ENCODE measurements around the gene BIK. TPM values are rescaled to one million over a fixed set of nuclear protein-coding genes. Genes with fewer than 3 reads are reported as not detected.
"Not testable (repeated sequence)": the region's sequence is repeated elsewhere in the genome, so short reads cannot be mapped to it uniquely, and the experiment has no call there.

BIK gene
- total RNA-seq, 2 donors from 2014 or later, result 5.8 to 13.3 TPM

DNA sequence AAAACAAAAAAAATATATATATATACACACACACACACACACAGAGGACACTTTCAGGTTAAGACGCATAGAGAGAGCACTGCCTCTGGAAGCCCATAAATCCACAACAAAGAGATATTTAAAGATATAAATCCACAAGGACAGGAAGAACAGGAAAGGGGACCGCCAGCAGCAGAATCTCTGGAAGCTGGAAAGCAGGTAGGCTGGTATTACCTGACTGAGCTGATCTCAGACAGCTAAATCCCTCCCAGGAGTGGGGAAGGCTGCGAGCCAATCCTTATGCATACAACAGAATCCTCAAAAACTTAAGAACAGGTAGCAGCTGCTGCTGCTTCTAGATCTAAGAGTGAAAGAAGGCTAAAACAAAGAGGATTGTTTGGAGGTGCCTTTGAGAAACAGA, 34.4 kb downstream of the BIK start:
- H3K27ac Mint-ChIP-seq, result no peak overlapping the region
- Histone ChIP-seq H3K9me3 (ENCODE audit: control insufficient read depth, low read length) (no peaks in the 10 kb centered on the region), H3K36me3 (ENCODE audit: control insufficient read depth, insufficient read depth, low read length) (peaks cover 14% of the 10 kb centered on the region), H3K27ac (ENCODE audit: low read depth, low read length) (no peak overlapping the region), H3K4me1 (ENCODE audit: control insufficient read depth, insufficient read depth, low read length) (no peaks in the 10 kb centered on the region), H3K27me3 (ENCODE audit: control insufficient read depth, insufficient read depth, low read length, poor library complexity, severe bottlenecking) (no peaks in the 10 kb centered on the region), H3K4me3 (ENCODE audit: low read length) (no peak overlapping the region), H3K9ac (ENCODE audit: extremely low read depth, low read length, poor library complexity, severe bottlenecking) (peak overlapping the region; percentile 15)
- TF ChIP-seq CTCF (conservative IDR thresholded peaks at IDR 0.05), result no peak
- peak overlapping the region; percentile 29 for H3K4me3 Mint-ChIP-seq
- no peaks in the 10 kb centered on the region for H3K9me3 Mint-ChIP-seq
- H3K36me3 Mint-ChIP-seq (ENCODE audit: low read depth), result peaks cover 14% of the 10 kb centered on the region
- WGBS, 2 experiments (ENCODE audit: insufficient coverage in 1 of 2, insufficient read length in 1 of 2), result 92% methylated on average over 3 of the region's 3 CpGs; no CpG with 5 or more reads in 1 of the 2 experiments
- H3K27me3 Mint-ChIP-seq (ENCODE audit: insufficient read depth), result peaks cover 3% of the 10 kb centered on the region
- DNase-seq, result no peak
- H3K4me1 Mint-ChIP-seq, result peaks cover 6% of the 10 kb centered on the region

GRCh38 chr22:43145371-43145770, 34.8 kb downstream of the BIK start:
- not testable (repeated sequence) for H3K36me3 ChIP-seq (ENCODE audit: control insufficient read depth, insufficient read depth, low read length); H3K4me1 ChIP-seq (ENCODE audit: control insufficient read depth, insufficient read depth, low read length); DNase-seq; H3K27me3 ChIP-seq (ENCODE audit: control insufficient read depth, insufficient read depth, low read length, poor library complexity, severe bottlenecking); H3K4me1 Mint-ChIP-seq; H3K4me3 ChIP-seq (ENCODE audit: low read length); H3K27me3 Mint-ChIP-seq (ENCODE audit: insufficient read depth); H3K27ac Mint-ChIP-seq; H3K27ac ChIP-seq (ENCODE audit: low read depth, low read length); H3K9me3 ChIP-seq (ENCODE audit: control insufficient read depth, low read length); H3K9me3 Mint-ChIP-seq; H3K4me3 Mint-ChIP-seq; H3K36me3 Mint-ChIP-seq (ENCODE audit: low read depth)
- H3K9ac ChIP-seq (ENCODE audit: extremely low read depth, low read length, poor library complexity, severe bottlenecking), result peak overlapping the region; percentile 15
- WGBS, 2 experiments (ENCODE audit: insufficient coverage in 1 of 2, insufficient read length in 1 of 2), result 79 to 92% methylated on average over 8 of the region's 8 CpGs

- H3K9me3 Mint-ChIP-seq; H3K4me3 Mint-ChIP-seq; DNase-seq; H3K27me3 Mint-ChIP-seq (ENCODE audit: insufficient read depth); H3K27ac ChIP-seq (ENCODE audit: low read depth, low read length); H3K9ac ChIP-seq (ENCODE audit: extremely low read depth, low read length, poor library complexity, severe bottlenecking); H3K4me3 ChIP-seq (ENCODE audit: low read length); H3K9me3 ChIP-seq (ENCODE audit: control insufficient read depth, low read length); H3K36me3 ChIP-seq (ENCODE audit: control insufficient read depth, insufficient read depth, low read length); H3K36me3 Mint-ChIP-seq (ENCODE audit: low read depth); H3K4me1 Mint-ChIP-seq; H3K27me3 ChIP-seq (ENCODE audit: control insufficient read depth, insufficient read depth, low read length, poor library complexity, severe bottlenecking); H3K4me1 ChIP-seq (ENCODE audit: control insufficient read depth, insufficient read depth, low read length); H3K27ac Mint-ChIP-seq: not testable (repeated sequence)
- 94 to 97% methylated on average over 14 to 15 of the region's 15 CpGs for WGBS, 2 experiments (ENCODE audit: insufficient coverage in 1 of 2, insufficient read length in 1 of 2)
Measured at GRCh38 chr22:43146332-43146731, 35.8 kb downstream of the BIK start.

DNA sequence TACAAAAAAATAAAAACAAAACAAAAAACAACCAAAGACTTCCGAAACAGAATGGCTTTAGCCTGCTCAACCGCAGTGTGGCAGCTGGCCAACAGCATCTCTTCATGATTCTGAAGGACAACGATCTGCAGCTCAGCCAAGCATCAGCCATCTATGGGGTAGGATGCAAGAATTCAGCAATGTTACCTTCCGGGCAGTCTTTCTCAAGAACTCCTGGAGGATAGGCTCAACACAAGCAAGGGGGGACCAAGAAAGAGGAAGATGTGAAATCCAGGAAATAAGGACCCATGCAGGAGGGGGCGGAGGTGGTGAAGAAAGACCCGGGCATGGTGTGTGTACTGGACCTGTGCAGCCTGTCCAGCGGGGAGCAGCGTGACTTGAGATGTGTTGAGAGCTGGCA, 37.3 kb downstream of the BIK start:
- WGBS, 2 experiments (ENCODE audit: insufficient coverage in 1 of 2, insufficient read length in 1 of 2), result 91% methylated on average over 6 to 8 of the region's 8 CpGs
- TF ChIP-seq CTCF (conservative IDR thresholded peaks at IDR 0.05), result no peak
- H3K9me3 Mint-ChIP-seq, result no peaks in the 10 kb centered on the region

More for the DNA sequence above, 37.3 kb downstream of the BIK start:
- Mint-ChIP-seq H3K4me1 (peaks cover 6% of the 10 kb centered on the region), H3K27ac (no peak overlapping the region), H3K36me3 (ENCODE audit: low read depth) (no peaks in the 10 kb centered on the region), H3K4me3 (no peak overlapping the region), H3K27me3 (ENCODE audit: insufficient read depth) (peaks cover 13% of the 10 kb centered on the region)
- Histone ChIP-seq H3K4me1 (ENCODE audit: control insufficient read depth, insufficient read depth, low read length) (peaks cover 4% of the 10 kb centered on the region), H3K27me3 (ENCODE audit: control insufficient read depth, insufficient read depth, low read length, poor library complexity, severe bottlenecking) (no peaks in the 10 kb centered on the region), H3K36me3 (ENCODE audit: control insufficient read depth, insufficient read depth, low read length) (no peaks in the 10 kb centered on the region), H3K9ac (ENCODE audit: extremely low read depth, low read length, poor library complexity, severe bottlenecking) (no peak overlapping the region), H3K27ac (ENCODE audit: low read depth, low read length) (no peak overlapping the region), H3K4me3 (ENCODE audit: low read length) (no peak overlapping the region), H3K9me3 (ENCODE audit: control insufficient read depth, low read length) (no peaks in the 10 kb centered on the region)
- no peak for DNase-seq

All from endodermal cell (in vitro differentiated cells).